K562 (cell line): ENCODE results near the gene CLCF1. TPM values are rescaled to one million over a fixed set of nuclear protein-coding genes. Genes with fewer than 3 reads are reported as not detected.

ENCODE experiments used
- ATAC-seq: fragments of 200-7000 bp; cut with Tn5 transposase; 3 replicates; pipeline ENCODE4 v1.9.1; 2020; ENCODE audit warnings: moderate library complexity
- BruUV-seq: library from RNA; stranded (reverse); fragments of 400-500 nt; replicated peaks from 2 replicates; lab custom pipeline; 2021; lab: Mats Ljungman, UMichigan
- CTCF ChIA-PET: fragments of 300-600 bp; formaldehyde crosslinking; extraction: SDS; loops from one replicate; lab custom pipeline; 2021; ENCODE audit warnings: low intra/inter-chr PET ratio; lab: Yijun Ruan, JAX
- POLR2A ChIA-PET: fragments of 300-600, 350-650 bp; sonication (Branson Sonifier 250); formaldehyde crosslinking; extraction: SDS; loops from one replicate; lab custom pipeline; 2021; ENCODE audit warnings: antibody characterized with exemption, inconsistent platforms; lab: Yijun Ruan, JAX
- DNase-seq, 4 experiments: peaks; one replicate each; pipeline versions ENCODE4 v3.0.0 to v3.0.0-alpha.2; 2011 to 2018; ENCODE audit warnings: low spot score in 3 of 4, mixed read lengths in 3 of 4; ENCODE audit errors: extremely low read depth in 1 of 4
- FAIRE-seq: peaks from 2 replicates; lab custom pipeline; 2011; peaks lifted over from hg19 to GRCh38; lab: Jason Lieb, UNC
- H2AFZ ChIP-seq: 2 replicates; pipeline ENCODE4 v1.6.0; 2011; ENCODE audit warnings: low read depth, low read length, control low read depth, inconsistent platforms
- H3K27ac ChIP-seq: fragments of 200-600 bp; 3 replicates; pipeline ENCODE4 v1.8.0; 2011; ENCODE audit warnings: low read depth, mild to moderate bottlenecking, control low read depth, inconsistent platforms, low read length, moderate library complexity, mixed read lengths; ENCODE audit errors: extremely low read depth
- H3K27me3 ChIP-seq, 2 experiments: fragments of 300-600 bp in 1 of 2; 2 replicates in 1 of 2; 3 replicates in 1 of 2; pipeline versions ENCODE4 v1.6.0 to v1.8.0; 2011; ENCODE audit warnings: inconsistent platforms in 2 of 2, low read length in 2 of 2, mild to moderate bottlenecking in 1 of 2, mixed read lengths in 1 of 2, moderate library complexity in 1 of 2; ENCODE audit not compliant: control insufficient read depth in 2 of 2, insufficient read depth in 2 of 2
- H3K36me3 ChIP-seq: fragments of 300-600 bp; 3 replicates; pipeline ENCODE4 v1.8.0; 2011; ENCODE audit warnings: mild to moderate bottlenecking, low read length, inconsistent platforms; ENCODE audit not compliant: control insufficient read depth, insufficient read depth
- H3K4me1 ChIP-seq, 2 experiments: fragments of 200-600 bp in 1 of 2; replicated peaks in 1 of 2; 2 replicates in 1 of 2; 3 replicates in 1 of 2; pipeline versions ENCODE4 v1.5.1 to v1.8.0; 2011; ENCODE audit warnings: inconsistent platforms in 2 of 2, low read length in 2 of 2, mild to moderate bottlenecking in 1 of 2, mixed read lengths in 1 of 2, moderate library complexity in 1 of 2; ENCODE audit not compliant: control insufficient read depth in 2 of 2, insufficient read depth in 2 of 2
- H3K4me2 ChIP-seq: 2 replicates; pipeline ENCODE4 v1.6.1; 2011; ENCODE audit warnings: low read length, control low read depth, inconsistent platforms, mixed read lengths; ENCODE audit not compliant: insufficient read depth
- H3K4me3 ChIP-seq: fragments of 200-600 bp; sonication (generic), shearing (Covaris generic); 2 replicates; pipeline ENCODE4 v1.5.1; 2016; ENCODE audit warnings: control low read depth, inconsistent platforms
- H3K79me2 ChIP-seq: fragments of 200-600 bp; 3 replicates; pipeline ENCODE4 v1.8.0; 2011; ENCODE audit warnings: low read length, inconsistent platforms; ENCODE audit not compliant: control insufficient read depth, insufficient read depth
- H3K9ac ChIP-seq, 2 experiments: 2 replicates each; pipeline versions ENCODE4 v1.6.0 to v1.6.1; 2011; ENCODE audit warnings: low read depth in 2 of 2, low read length in 2 of 2, control low read depth in 1 of 2, inconsistent platforms in 1 of 2, mild to moderate bottlenecking in 1 of 2, mixed read lengths in 1 of 2; ENCODE audit not compliant: insufficient read depth in 1 of 2
- H3K9me1 ChIP-seq: one replicate; pipeline ENCODE4 v1.6.0; 2011; ENCODE audit warnings: inconsistent platforms, mild to moderate bottlenecking, low read length, moderate library complexity; ENCODE audit not compliant: control insufficient read depth, insufficient read depth
- H3K9me3 ChIP-seq: replicated peaks from 2 replicates; pipeline ENCODE4 v1.5.1; 2011; ENCODE audit warnings: low read depth, low read length, inconsistent platforms; ENCODE audit not compliant: control insufficient read depth, insufficient read depth
- H4K20me1 ChIP-seq: replicated peaks from 2 replicates; pipeline ENCODE4 v1.6.1; 2011; ENCODE audit warnings: low read length, inconsistent platforms, mixed read lengths; ENCODE audit not compliant: control insufficient read depth, insufficient read depth
- ADNP ChIP-seq: fragments of 200-800 bp; sonication (Bioruptor generic); IDR thresholded peaks from 2 replicates; pipeline ENCODE4 v1.6.1; 2016; ENCODE audit warnings: missing genetic modification characterization, missing compliant biosample characterization
- ARID1B ChIP-seq: fragments of 450-650 bp; IDR thresholded peaks from 2 replicates; pipeline ENCODE4 v1.6.1; 2016; ENCODE audit warnings: antibody characterized with exemption, mild to moderate bottlenecking, inconsistent platforms
- DIDO1 ChIP-seq: fragments of 450-650 bp; IDR thresholded peaks from 2 replicates; pipeline ENCODE4 v1.6.1; 2016; ENCODE audit warnings: low read depth, missing biosample characterization, missing genetic modification characterization
- NR2F6 ChIP-seq: fragments of 450-650 bp; formaldehyde crosslinking; IDR thresholded peaks from 2 replicates; pipeline ENCODE4 v1.4.0; 2020; ENCODE audit warnings: mild to moderate bottlenecking
- PYGO2 ChIP-seq: fragments of 450-650 bp; IDR thresholded peaks from 2 replicates; pipeline ENCODE4 v1.6.1; 2016; ENCODE audit warnings: mild to moderate bottlenecking, missing genetic modification characterization, moderate library complexity, missing compliant biosample characterization
- SNRNP70 ChIP-seq: fragments of 200-400 bp; formaldehyde crosslinking; optimal IDR thresholded peaks from 2 replicates; pipeline ENCODE3; 2017; ENCODE audit warnings: low read depth, low read length
- ZFX ChIP-seq: sonication (generic); formaldehyde crosslinking; IDR thresholded peaks from 2 replicates; pipeline ENCODE4 v1.8.0; 2022; ENCODE audit warnings: mild to moderate bottlenecking, missing genetic modification reagents, moderate library complexity
- ZNF277 ChIP-seq: fragments of 250-450 bp; sonication (Bioruptor Pico); IDR thresholded peaks from 2 replicates; pipeline ENCODE4 v1.8.0; 2022; ENCODE audit warnings: inconsistent platforms, mild to moderate bottlenecking, moderate library complexity, borderline replicate concordance
- ZNF318 ChIP-seq, 2 experiments: fragments of 450-650 bp; IDR thresholded peaks; 2 replicates each; pipeline ENCODE4 v1.6.1; 2016; ENCODE audit warnings: mild to moderate bottlenecking in 2 of 2, borderline replicate concordance in 1 of 2, low read depth in 1 of 2, moderate library complexity in 1 of 2
- ZNF561 ChIP-seq: fragments of 450-650 bp; formaldehyde crosslinking; conservative IDR thresholded peaks from 2 replicates; pipeline ENCODE4 v1.4.0; 2020; ENCODE audit warnings: mild to moderate bottlenecking, moderate library complexity
- ZNF695 ChIP-seq: fragments of 450-650 bp; formaldehyde crosslinking; IDR thresholded peaks from 2 replicates; pipeline ENCODE4 v1.4.0; 2020; ENCODE audit warnings: mild to moderate bottlenecking, moderate library complexity
- WGBS: fragments of 100-300 bp; shearing (Covaris generic); methylation state at CpG from one replicate; pipeline ENCODE4 v1.1.6; 2016; ENCODE audit warnings: low coverage, mixed read lengths; ENCODE audit not compliant: insufficient coverage; ENCODE audit errors: missing lambda C conversion rate; 5-methylcytosine and 5-hydroxymethylcytosine counted together
- in situ Hi-C: fragments of 300-500 bp; cut with MboI; formaldehyde crosslinking; loops from 4 replicates; pipeline ENCODE4 v1.15.0; 2018; ENCODE audit warnings: inconsistent platforms, mixed read lengths
- intact Hi-C: fragments of 100-400 bp; cut with micrococcal nuclease; formaldehyde crosslinking; loops from 2 replicates; pipeline ENCODE4 v1.14.2; 2022
- polyA plus RNA-seq, 8 experiments: library from polyadenylated mRNA; depleted of rRNA in 4 of 8; stranded (reverse) in 5 of 8; unstranded in 3 of 8; fragments of >200 nt; fragmentation: Nextera tagmentation in 2 of 8; fragmentation: Illumina TruSeq in 1 of 8; extraction: Ambion mirVana in 2 of 8; extraction: Trizol in 1 of 8; gene quantifications; 2 replicates each; pipeline versions ENCODE4 v1.2.1 to v1.2.3, GENCODE V29; 2011 to 2014; ENCODE audit warnings: inconsistent platforms in 1 of 8, missing spikeins in 1 of 8
- total RNA-seq, 7 experiments: library from RNA; depleted of rRNA in 6 of 7; stranded (reverse); fragments of >200 nt in 6 of 7; fragmentation: Illumina TruSeq in 2 of 7; extraction: Trizol in 2 of 7; gene quantifications; 2 replicates each; pipeline versions ENCODE4 v1.2.1 to v1.2.3, GENCODE V29; 2011 to 2021; ENCODE audit warnings: low replicate concordance in 1 of 7

Gene CLCF1
- total and polyA plus RNA-seq, 9 of the 15 experiments (the other 6 are each of a cell fraction or from before 2014, with no cell fraction given): 0.49 to 5.8 (median 3.0) TPM

GRCh38 chr11:67382276-67383136 is 9.1 kb upstream of the CLCF1 start:
- Histone ChIP-seq H2AFZ (peak overlapping the region; percentile 61; the same call in 1 of the 2 replicates), H3K4me2 (no peak overlapping the region), H3K4me1 (peaks cover 43 to 51% of the 10 kb centered on the region in 2 experiments), H3K9me1 (no peaks in the 10 kb centered on the region), H3K36me3 (no peaks in the 10 kb centered on the region), H3K9ac (peak overlapping the region in 1 of 2 experiments; percentile 57; a peak in 1 of 4 replicates), H4K20me1 (no peaks in the 10 kb centered on the region), H3K27me3 (no peaks in the 10 kb centered on the region), H3K4me3 (no peak overlapping the region), H3K9me3 (no peaks in the 10 kb centered on the region), H3K79me2 (no peaks in the 10 kb centered on the region), H3K27ac (no peak overlapping the region)
- DNase-seq (peak; percentile 68 to 91 (median 78)), ATAC-seq (peak; percentile 88), FAIRE-seq (peak; percentile 94)
- POLR2A ChIA-PET: interaction anchor here (0.5 to 2.6 kb wide), 13 partner anchors 9 to 454 kb away, joined by 3 to 11 read pairs (median 3); partner anchors contain the start of genes CLCF1 and RAD9A
- intact Hi-C loops (loop anchor here (1.0 to 5.0 kb wide), 4 partner anchors 25 to 300 kb away; partner anchors contain the start of gene POLD4), in situ Hi-C loops (loop anchor here (5.0 kb wide), 1 partner anchor 120 kb away; no protein-coding TSS in a partner anchor)
- CTCF ChIA-PET: interaction anchor here (0.7 to 2.9 kb wide), 8 partner anchors 25 to 300 kb away, joined by 3 to 41 read pairs (median 6); partner anchors contain the start of gene POLD4
- BruUV-seq: no TSS peak
- WGBS: 27% methylated on average over 14 of the region's 16 CpGs
- TF ChIP-seq NR2F6 (CRISPR knock-in tag) (no peak), SNRNP70 (no peak), ZFX (CRISPR knock-in tag) (peak; percentile 48; the same call in 1 of the 2 replicates), ZNF277 (no peak), ZNF561 (CRISPR knock-in tag) (no peak), ZNF318 (IDR thresholded peaks at IDR 0.05; ENCODE audit: borderline replicate concordance in 1 of 2, low read depth in 1 of 2) (no peak), ARID1B (peak; percentile 41; the same call in 1 of the 2 replicates), DIDO1 (tag) (no peak), ZNF695 (CRISPR knock-in tag) (no peak), ADNP (no peak), PYGO2 (0 out of 2 replicates have a peak, but pooled peaks have one; percentile 40)
